G401.6 (cell line): ENCODE measurements around the gene HPN.
"Not testable (repeated sequence)": the region's sequence is repeated elsewhere in the genome, so short reads cannot be mapped to it uniquely, and the experiment has no call there.

ENCODE experiments used
- FAIRE-seq: peaks from 2 replicates; lab custom pipeline; 2012; peaks lifted over from hg19 to GRCh38; lab: Jason Lieb, UNC

HPN gene

GRCh38 chr19:35084509-35084762 is 42.9 kb downstream of the HPN start:
- FAIRE-seq, result no peak

GRCh38 chr19:35085947-35086346 is 44.4 kb downstream of the HPN start:
- no peak for FAIRE-seq

- no peak for FAIRE-seq
Measured at GRCh38 chr19:35086455-35086854, 44.9 kb downstream of the HPN start.

GRCh38 chr19:35087393-35087792 is 45.9 kb downstream of the HPN start:
- FAIRE-seq, result no peak

- no peak for FAIRE-seq
Measured at GRCh38 chr19:35088131-35088913, 46.8 kb downstream of the HPN start.

GRCh38 chr19:35089554-35089953 is 48.0 kb downstream of the HPN start:
- no peak for FAIRE-seq

GRCh38 chr19:35090160-35090505 is 48.6 kb downstream of the HPN start:
- FAIRE-seq, result no peak

GRCh38 chr19:35090506-35091214 is 49.1 kb downstream of the HPN start:
- no peak for FAIRE-seq

- FAIRE-seq, result no peak
Measured at GRCh38 chr19:35093430-35093829, 51.9 kb downstream of the HPN start.

- FAIRE-seq, result no peak
Measured at GRCh38 chr19:35093941-35094647, 52.6 kb downstream of the HPN start.

- FAIRE-seq, result no peak
Measured at GRCh38 chr19:35094656-35095055, 53.1 kb downstream of the HPN start.

GRCh38 chr19:35095667-35096368 is 54.3 kb downstream of the HPN start:
- FAIRE-seq, result no peak

- FAIRE-seq, result no peak
Measured at GRCh38 chr19:35098413-35099049, 57.0 kb downstream of the HPN start.

GRCh38 chr19:35099155-35099896 is 57.8 kb downstream of the HPN start:
- FAIRE-seq, result no peak

GRCh38 chr19:35099897-35100275 is 58.4 kb downstream of the HPN start:
- FAIRE-seq, result no peak

- FAIRE-seq, result no peak
Measured at GRCh38 chr19:35100588-35101533, 59.3 kb downstream of the HPN start.

GRCh38 chr19:35101949-35102348 is 60.4 kb downstream of the HPN start:
- not testable (repeated sequence) for FAIRE-seq

- not testable (repeated sequence) for FAIRE-seq
Measured at GRCh38 chr19:35103614-35104013, 62.1 kb downstream of the HPN start.

- FAIRE-seq, result no peak
Measured at GRCh38 chr19:35104361-35104760, 62.8 kb downstream of the HPN start.

- FAIRE-seq, result no peak
Measured at GRCh38 chr19:35105047-35105410, 63.5 kb downstream of the HPN start.
